Heart left ventricle (tissue), 16 donors: ENCODE data around the gene PFDN4. TPM values are rescaled to one million over a fixed set of nuclear protein-coding genes. Genes with fewer than 3 reads are reported as not detected.

ENCODE experiments used
- ATAC-seq, 4 donors: fragments of 200-7000 bp; cut with Tn5 transposase; one replicate each; pipeline ENCODE4 v1.9.1; 2020 to 2022; ENCODE audit warnings: moderate library complexity in 4 of 4, mild to moderate bottlenecking in 3 of 4, moderate number of reproducible peaks in 1 of 4
- DNase-seq, 5 donors: peaks; one replicate each; pipeline ENCODE4 v3.0.0-alpha.2; 2020
- H3K27ac ChIP-seq, 12 donors: fragments of 200-600 bp; sonication (generic) in 4 of 12; one replicate each; pipeline versions ENCODE4 v1.5.0 to v1.8.0; 2016 to 2022; ENCODE audit warnings: mild to moderate bottlenecking in 2 of 12
- H3K27me3 ChIP-seq, 9 donors: fragments of 200-600 bp; sonication (generic) in 2 of 9; one replicate each; pipeline versions ENCODE4 v1.5.1 to v1.8.0; 2016 to 2022; ENCODE audit warnings: mild to moderate bottlenecking in 3 of 9
- H3K36me3 ChIP-seq, 9 donors: fragments of 200-600 bp; sonication (generic) in 2 of 9; one replicate each; pipeline versions ENCODE4 v1.5.0 to v1.8.0; 2018 to 2022; ENCODE audit warnings: mild to moderate bottlenecking in 2 of 9
- H3K4me1 ChIP-seq, 12 donors: fragments of 200-600 bp; sonication (generic) in 4 of 12; one replicate each; pipeline versions ENCODE4 v1.5.0 to v1.8.0; 2016 to 2022; ENCODE audit warnings: mild to moderate bottlenecking in 3 of 12
- H3K4me3 ChIP-seq, 12 donors: fragments of 200-600 bp; sonication (generic) in 4 of 12; one replicate each; pipeline versions ENCODE4 v1.5.0 to v1.8.0; 2017 to 2022; ENCODE audit warnings: mild to moderate bottlenecking in 9 of 12, moderate library complexity in 4 of 12
- H3K9me3 ChIP-seq, 12 donors: fragments of 200-600 bp; sonication (generic) in 4 of 12; one replicate each; pipeline versions ENCODE4 v1.5.0 to v1.8.0; 2016 to 2022; ENCODE audit warnings: mild to moderate bottlenecking in 1 of 12
- POLR2A ChIP-seq, 2 donors: fragments of 450-650 bp; IDR thresholded peaks; one replicate each; pipeline ENCODE4 v1.6.1; 2017; ENCODE audit warnings: antibody characterized with exemption in 2 of 2, mild to moderate bottlenecking in 2 of 2, moderate library complexity in 2 of 2
- WGBS, 4 donors: extraction: QIAGEN DNeasy Blood & Tissue Kit in 2 of 4; methylation state at CpG; one replicate each; pipeline versions ENCODE4 v1.1.5 to v1.1.7; 2013 to 2018; 5-methylcytosine and 5-hydroxymethylcytosine counted together
- intact Hi-C, 10 donors: fragments of 100-400 bp; cut with DNase I; formaldehyde crosslinking; loops; one replicate each; pipeline versions ENCODE4 v1.11.1 to v1.14.2; 2022
- polyA plus RNA-seq, 2 donors: library from polyadenylated mRNA; stranded (reverse); fragments of 200-250 nt; gene quantifications; one replicate each; pipeline ENCODE4 v1.2.3, GENCODE V29; 2013
- total RNA-seq, 9 donors: library from RNA; depleted of rRNA in 2 of 9; stranded (reverse); fragments of >200 nt in 2 of 9; fragmentation: NEBNext Ultra II Directional in 3 of 9; extraction: Animal tissue kit (Norgen Biotek cat#: 25700) in 3 of 9; gene quantifications; one replicate each; pipeline versions ENCODE4 v1.1.0 to v1.2.4, GENCODE V29; 2016 to 2023
- TF ChIP-seq, protein P1 (sequence below), 12 donors: fragments of 200-600 bp; sonication (generic) in 4 of 12; IDR thresholded peaks; one replicate each; pipeline versions ENCODE4 v1.5.0 to v1.8.0; 2018 to 2022; ENCODE audit warnings: antibody characterized with exemption in 12 of 12, mild to moderate bottlenecking in 5 of 12
- donor health status: ischemic (EF 13 %, LVEDD 7.1; RV severe dilation, severe dysfunction).
- donor health status: healthy with polysubstance abuse.
- donor health status: DM: no; HTN: yes; CAD: no.
- donor health status: DM: no; HTN: no; CAD: no.
- donor health status: ischemic (EF 25% LVEDD 6.9; RV normal size, moderate dysfunction).
- donor health status: ischemic (EF 25% LVEDD 5.7; RV mildly dilated, moderate dysfunction).
- donor health status: healthy.
- donor health status: DM: yes; HTN: yes; CAD: no.
- donor health status: ischemic (EF 35%, LVEDD 5.7; RV mildly dilated, moderate dysfunction).
- donor health status: nonischemic (EF 11% LVEDD 7.7; RV severe dilation, severe dysfunction).
- donor health status: DM: yes; HTN: yes; CAD: no.
- donor health status: PGD.
- donor health status: ischemic (EF 29% LVEDD 5.4; RV normal size, mild dysfunction).
- donor health status: nonischemic (EF 23%, LVEDD 6.1; RV moderate dilation, normal function).

The PFDN4 gene
- total and polyA plus RNA-seq, 11 donors: 21.0 to 92.0 (median 28.5) TPM

DNA sequence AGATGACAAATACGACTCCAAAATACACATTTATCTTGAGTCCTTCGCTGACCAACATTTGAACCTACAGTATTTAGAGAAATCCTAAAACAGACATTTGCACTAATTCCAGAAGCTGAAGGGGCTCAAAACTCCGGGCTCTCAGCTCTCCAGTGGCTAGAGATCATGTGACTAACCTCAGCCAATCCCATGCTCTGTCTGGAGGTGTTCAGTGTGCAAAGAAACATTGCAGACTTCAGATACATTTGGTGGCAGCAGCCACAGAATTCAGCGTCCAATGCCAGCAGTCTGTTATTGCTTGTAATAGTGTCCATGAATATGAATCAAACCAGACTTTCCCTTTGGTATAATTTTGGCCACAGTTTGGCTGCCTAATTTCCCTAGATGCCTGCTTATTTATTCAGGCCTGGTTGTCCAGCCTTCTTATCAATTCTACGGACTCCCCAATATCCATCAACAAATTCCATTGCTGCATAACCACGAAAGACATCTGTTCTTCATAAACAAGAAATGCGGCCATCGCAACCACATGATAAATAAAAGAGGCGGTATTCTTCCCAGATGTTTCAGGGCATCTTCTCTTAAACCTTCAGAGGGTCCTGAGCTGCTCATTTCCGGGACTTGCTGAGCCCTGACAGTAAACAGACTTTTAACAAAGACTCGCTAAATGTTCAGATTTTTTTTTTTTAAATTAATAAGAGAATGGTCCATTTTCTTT is 19.6 kb upstream of the PFDN4 start:
- 73 to 86% (median 82%) methylated on average over 11 of the region's 11 CpGs for WGBS, 4 donors
- no peak overlapping the region for H3K4me3 ChIP-seq
- no peak overlapping the region for H3K27ac ChIP-seq
- TF ChIP-seq, protein P1, sequence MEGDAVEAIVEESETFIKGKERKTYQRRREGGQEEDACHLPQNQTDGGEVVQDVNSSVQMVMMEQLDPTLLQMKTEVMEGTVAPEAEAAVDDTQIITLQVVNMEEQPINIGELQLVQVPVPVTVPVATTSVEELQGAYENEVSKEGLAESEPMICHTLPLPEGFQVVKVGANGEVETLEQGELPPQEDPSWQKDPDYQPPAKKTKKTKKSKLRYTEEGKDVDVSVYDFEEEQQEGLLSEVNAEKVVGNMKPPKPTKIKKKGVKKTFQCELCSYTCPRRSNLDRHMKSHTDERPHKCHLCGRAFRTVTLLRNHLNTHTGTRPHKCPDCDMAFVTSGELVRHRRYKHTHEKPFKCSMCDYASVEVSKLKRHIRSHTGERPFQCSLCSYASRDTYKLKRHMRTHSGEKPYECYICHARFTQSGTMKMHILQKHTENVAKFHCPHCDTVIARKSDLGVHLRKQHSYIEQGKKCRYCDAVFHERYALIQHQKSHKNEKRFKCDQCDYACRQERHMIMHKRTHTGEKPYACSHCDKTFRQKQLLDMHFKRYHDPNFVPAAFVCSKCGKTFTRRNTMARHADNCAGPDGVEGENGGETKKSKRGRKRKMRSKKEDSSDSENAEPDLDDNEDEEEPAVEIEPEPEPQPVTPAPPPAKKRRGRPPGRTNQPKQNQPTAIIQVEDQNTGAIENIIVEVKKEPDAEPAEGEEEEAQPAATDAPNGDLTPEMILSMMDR (IDR thresholded peaks at IDR 0.05): no peak
- no peak for TF ChIP-seq POLR2A (IDR thresholded peaks at IDR 0.05)
- intact Hi-C loops: no loop called here
- H3K36me3 ChIP-seq: no peaks in the 10 kb centered on the region
- H3K4me1 ChIP-seq: no peaks in the 10 kb centered on the region
- DNase-seq (no peak), ATAC-seq (no peak)
- no peaks in the 10 kb centered on the region for H3K9me3 ChIP-seq
- peaks cover 0 to 15% (median 5%) of the 10 kb centered on the region in 9 donors for H3K27me3 ChIP-seq

GRCh38 chr20:54189630-54190029 is 18.3 kb upstream of the PFDN4 start:
- DNase-seq: no peak
- Histone ChIP-seq H3K4me1 (no peaks in the 10 kb centered on the region), H3K27ac (no peak overlapping the region), H3K36me3 (no peaks in the 10 kb centered on the region), H3K27me3 (peaks cover 0 to 8% (median 0%) of the 10 kb centered on the region in 9 donors), H3K4me3 (no peak overlapping the region), H3K9me3 (no peaks in the 10 kb centered on the region)
- intact Hi-C loops: no loop called here
- ATAC-seq: no peak
- 43 to 64% (median 62%) methylated on average over 2 of the region's 2 CpGs for WGBS, 4 donors
- TF ChIP-seq, protein P1 (IDR thresholded peaks at IDR 0.05): no peak
- TF ChIP-seq POLR2A (IDR thresholded peaks at IDR 0.05): no peak

GRCh38 chr20:54190217-54190616 is 17.7 kb upstream of the PFDN4 start:
- Histone ChIP-seq H3K36me3 (no peaks in the 10 kb centered on the region), H3K9me3 (no peaks in the 10 kb centered on the region), H3K27ac (no peak overlapping the region), H3K4me3 (no peak overlapping the region), H3K27me3 (peaks cover 0 to 11% (median 0%) of the 10 kb centered on the region in 9 donors), H3K4me1 (no peaks in the 10 kb centered on the region)
- intact Hi-C loops: no loop called here
- DNase-seq (no peak), ATAC-seq (no peak)
- no peak for TF ChIP-seq POLR2A (IDR thresholded peaks at IDR 0.05)
- TF ChIP-seq, protein P1 (IDR thresholded peaks at IDR 0.05): no peak
- WGBS, 4 donors: 92 to 98% (median 95%) methylated on average over 2 of the region's 2 CpGs

DNA sequence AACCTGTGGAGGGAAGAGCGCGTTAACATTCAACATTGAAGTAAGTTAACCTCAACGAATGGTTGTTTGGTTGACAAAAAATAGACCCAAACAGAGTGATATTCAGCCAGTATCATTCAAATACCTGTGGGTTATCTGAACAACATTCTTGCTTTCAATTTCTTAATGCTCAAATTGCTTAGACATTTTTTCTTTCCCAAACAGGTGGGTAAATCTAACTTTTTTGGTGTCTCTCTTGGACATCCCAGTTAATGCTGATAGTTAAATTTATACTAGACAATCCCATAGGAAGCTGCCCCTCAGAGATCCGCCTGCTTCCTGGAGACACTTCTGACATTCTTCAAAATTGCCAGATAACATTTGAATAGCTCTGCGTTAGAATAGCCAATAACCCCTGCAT is 14.1 kb upstream of the PFDN4 start:
- H3K9me3 ChIP-seq: no peaks in the 10 kb centered on the region
- no peaks in the 10 kb centered on the region for H3K4me1 ChIP-seq
- no peak for DNase-seq
- intact Hi-C loops: no loop called here
- ATAC-seq: no peak
- H3K4me3 ChIP-seq: no peak overlapping the region
- no peaks in the 10 kb centered on the region for H3K36me3 ChIP-seq
- no peak for TF ChIP-seq POLR2A (IDR thresholded peaks at IDR 0.05)
- TF ChIP-seq, protein P1 (IDR thresholded peaks at IDR 0.05): no peak
- H3K27ac ChIP-seq: no peak overlapping the region
- WGBS, 4 donors: 68 to 81% (median 70%) methylated on average over 5 of the region's 5 CpGs
- peaks cover 0 to 6% (median 0%) of the 10 kb centered on the region in 9 donors for H3K27me3 ChIP-seq
